Lung (tissue), 12 donors: ENCODE measurements around the gene DDX31. TPM values are rescaled to one million over a fixed set of nuclear protein-coding genes. Genes with fewer than 3 reads are reported as not detected.

ENCODE experiments used
- ATAC-seq: fragments of 200-7000 bp; cut with Tn5 transposase; one replicate; pipeline ENCODE4 v1.9.1; 2020; ENCODE audit warnings: moderate number of reproducible peaks; ENCODE audit not compliant: insufficient read depth, low FRiP score
- DNase-seq, 3 donors: peaks; one replicate each; pipeline ENCODE4 v3.0.0-alpha.2; 2013 to 2017
- H3K27ac ChIP-seq, 2 donors: one replicate each; pipeline ENCODE4 v1.5.1; 2013; ENCODE audit warnings: mild to moderate bottlenecking in 2 of 2, moderate library complexity in 2 of 2, control low read depth in 1 of 2, inconsistent platforms in 1 of 2, low read depth in 1 of 2, low read length in 1 of 2
- H3K27me3 ChIP-seq, 3 donors: one replicate each; pipeline ENCODE4 v1.5.1; 2013; ENCODE audit warnings: low read length in 2 of 3; ENCODE audit not compliant: control insufficient read depth in 3 of 3, insufficient read depth in 3 of 3
- H3K36me3 ChIP-seq, 4 donors: one replicate each; pipeline ENCODE4 v1.5.1; 2013; ENCODE audit warnings: low read length in 4 of 4, mild to moderate bottlenecking in 1 of 4, moderate library complexity in 1 of 4; ENCODE audit not compliant: control insufficient read depth in 4 of 4, insufficient read depth in 4 of 4
- H3K4me1 ChIP-seq, 5 donors: one replicate each; pipeline ENCODE4 v1.5.1; 2013; ENCODE audit warnings: low read length in 5 of 5, mild to moderate bottlenecking in 2 of 5, moderate library complexity in 1 of 5; ENCODE audit not compliant: control insufficient read depth in 5 of 5, insufficient read depth in 5 of 5
- H3K4me3 ChIP-seq: one replicate; pipeline ENCODE4 v1.5.1; 2013; ENCODE audit warnings: mild to moderate bottlenecking, control low read depth, moderate library complexity
- H3K9ac ChIP-seq, 2 donors: one replicate each; pipeline ENCODE4 v1.5.1; 2013; ENCODE audit warnings: low read length in 2 of 2, control low read depth in 1 of 2; ENCODE audit not compliant: insufficient read depth in 1 of 2
- H3K9me3 ChIP-seq, 4 donors: one replicate each; pipeline ENCODE4 v1.5.1; 2013; ENCODE audit warnings: low read length in 3 of 4, mild to moderate bottlenecking in 1 of 4, moderate library complexity in 1 of 4; ENCODE audit not compliant: control insufficient read depth in 4 of 4, insufficient read depth in 3 of 4
- CTCF ChIP-seq: IDR thresholded peaks from 2 replicates; pipeline ENCODE4 v1.5.1; 2012; ENCODE audit warnings: mild to moderate bottlenecking; ENCODE audit errors: control extremely low read depth, extremely low read depth
- WGBS, 2 donors: extraction: QIAGEN DNeasy Blood & Tissue Kit; methylation state at CpG; one replicate each; pipeline ENCODE4 v1.1.7; 2013; 5-methylcytosine and 5-hydroxymethylcytosine counted together
- polyA plus RNA-seq, 2 donors: library from polyadenylated mRNA; stranded (reverse); fragments of 200-250 nt; gene quantifications; one replicate each; pipeline ENCODE4 v1.2.1, GENCODE V29; 2013
- total RNA-seq, 2 donors: library from RNA; depleted of rRNA in 1 of 2; stranded (reverse); fragments of >200 nt in 1 of 2; gene quantifications; one replicate each; pipeline ENCODE4 v1.2.1, GENCODE V29; 2014 to 2021
- donor health status: control.
- donor health status: control.
- donor health status: Bipolar disorder and iron deficiency.
- donor health status: healthy.
- donor health status: DM: yes; HTN: yes; CAD: no.

The DDX31 gene
- total and polyA plus RNA-seq, 4 donors: 8.1 to 14.8 (median 11.7) TPM

GRCh38 chr9:132548751-132549640 is 120.8 kb downstream of the DDX31 start:
- WGBS, 2 donors: 57 to 70% methylated on average over 17 of the region's 17 CpGs
- no peak overlapping the region for H3K9ac ChIP-seq
- H3K9me3 ChIP-seq: peaks cover 0 to 9% (median 0%) of the 10 kb centered on the region in 4 donors
- peaks cover 0 to 13% (median 2%) of the 10 kb centered on the region in 5 donors for H3K4me1 ChIP-seq
- ATAC-seq: no peak
- no peak overlapping the region for H3K4me3 ChIP-seq
- no peak overlapping the region for H3K27ac ChIP-seq
- DNase-seq: peak in 2 of 3 donors; percentile 29
- no peaks in the 10 kb centered on the region for H3K36me3 ChIP-seq
- peaks cover 0 to 3% (median 0%) of the 10 kb centered on the region in 3 donors for H3K27me3 ChIP-seq
- TF ChIP-seq CTCF: no peak

DNA sequence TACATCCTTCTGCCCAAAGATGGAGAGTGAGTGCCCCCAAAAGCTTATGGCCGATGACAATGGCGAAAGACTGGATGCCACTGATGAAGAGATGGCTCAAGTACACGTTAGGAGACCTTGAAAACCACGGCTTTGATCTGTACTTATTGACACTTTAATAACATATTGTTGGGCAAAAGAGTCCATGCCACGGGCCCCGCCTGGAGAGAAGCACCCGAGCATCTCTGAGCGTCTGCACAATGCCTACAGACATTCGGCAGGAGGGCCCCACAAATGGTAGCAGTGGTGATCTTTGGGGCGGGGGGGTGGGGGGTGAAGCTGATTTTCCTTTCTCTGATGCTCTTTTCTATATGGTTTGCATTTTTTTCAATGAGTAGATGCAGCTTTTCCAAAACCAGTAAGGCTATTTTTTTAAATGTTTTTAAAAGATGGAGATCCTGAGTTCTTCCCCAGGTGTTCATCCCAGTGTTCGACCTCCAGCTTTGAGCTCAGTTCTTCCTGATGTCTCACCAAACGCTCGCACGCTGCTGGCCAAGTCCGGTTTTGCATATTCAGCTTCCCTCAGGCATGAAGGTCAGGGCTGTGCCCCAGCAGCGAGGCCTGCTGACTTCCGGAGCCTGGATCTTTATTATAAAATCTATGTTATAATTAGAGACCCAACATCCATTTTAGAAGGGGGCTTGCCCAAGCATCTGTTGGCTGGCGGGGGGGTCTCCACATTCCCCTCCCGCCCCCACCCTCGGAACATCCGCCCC is 121.6 kb downstream of the DDX31 start:
- TF ChIP-seq CTCF: no peak
- DNase-seq (no peak), ATAC-seq (no peak)
- Histone ChIP-seq H3K27me3 (no peaks in the 10 kb centered on the region), H3K27ac (no peak overlapping the region), H3K4me1 (peaks cover 0 to 13% (median 2%) of the 10 kb centered on the region in 5 donors), H3K9ac (no peak overlapping the region), H3K4me3 (no peak overlapping the region), H3K36me3 (no peaks in the 10 kb centered on the region), H3K9me3 (peaks cover 0 to 9% (median 0%) of the 10 kb centered on the region in 4 donors)
- 76 to 86% methylated on average over 21 of the region's 21 CpGs for WGBS, 2 donors

DNA sequence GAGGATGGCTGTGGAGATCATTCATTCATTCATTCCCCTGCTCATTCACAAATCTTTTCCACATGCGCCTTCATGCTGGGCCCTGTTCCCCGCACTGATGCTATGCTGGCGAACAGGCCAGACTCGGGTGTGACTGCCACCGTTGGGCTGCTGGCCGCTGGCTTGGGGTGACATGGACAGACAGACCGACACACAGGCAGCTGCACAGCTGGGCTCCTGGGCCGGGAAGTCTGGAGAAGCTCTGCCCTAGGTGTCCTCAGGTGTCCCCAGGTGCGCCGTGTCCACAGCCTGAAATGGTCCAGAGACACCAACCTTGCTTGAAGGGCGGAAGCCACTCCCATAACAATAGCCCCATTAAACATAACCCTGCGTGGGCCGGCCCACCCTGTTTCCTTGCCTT is 122.3 kb downstream of the DDX31 start:
- H3K27ac ChIP-seq: no peak overlapping the region
- TF ChIP-seq CTCF: no peak
- DNase-seq (no peak), ATAC-seq (no peak)
- H3K9me3 ChIP-seq: peaks cover 0 to 6% (median 0%) of the 10 kb centered on the region in 4 donors
- H3K9ac ChIP-seq: no peak overlapping the region
- H3K36me3 ChIP-seq: no peaks in the 10 kb centered on the region
- WGBS, 2 donors: 86 to 93% methylated on average over 11 to 13 of the region's 13 CpGs
- H3K4me1 ChIP-seq: peaks cover 0 to 13% (median 2%) of the 10 kb centered on the region in 5 donors
- no peak overlapping the region for H3K4me3 ChIP-seq
- H3K27me3 ChIP-seq: no peaks in the 10 kb centered on the region
